Measurements from ENCODE around the gene SHOX.

- no peak for TF ChIP-seq GATA3 (IDR thresholded peaks at IDR 0.05; ENCODE audit: low read depth, low read length)
- no peak for TF ChIP-seq GATA2 (IDR thresholded peaks at IDR 0.05; ENCODE audit: low read depth, low read length)
These were observed 22.7 kb downstream of the SHOX start for GRCh38 chrX:653306-653705.
